EH (cell line): ENCODE results near the gene CHD6.

Source experiments
- DNase-seq: peaks from one replicate; pipeline ENCODE4 v3.0.0-alpha.2; 2015; ENCODE audit warnings: low read depth

The CHD6 gene

DNA sequence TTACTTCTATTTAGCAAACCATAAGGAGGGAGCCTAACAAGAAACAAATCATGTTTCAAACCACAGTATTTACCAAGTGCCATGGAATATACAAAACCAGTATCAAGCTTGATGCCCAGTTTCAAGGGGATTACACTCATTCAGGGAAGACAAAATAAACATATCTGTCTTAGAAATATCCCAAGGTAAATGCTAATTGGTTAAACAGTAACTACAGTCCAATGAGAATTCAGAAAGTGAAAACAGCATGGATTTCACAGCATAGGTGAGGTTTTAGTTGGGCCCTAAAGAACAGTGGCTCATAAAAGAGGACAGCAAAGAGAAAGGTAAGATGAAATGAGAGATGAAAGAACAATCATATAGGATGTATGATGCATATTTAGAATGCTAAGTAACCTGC lies 110.3 kb downstream of the CHD6 start:
- DNase-seq, result no peak

DNA sequence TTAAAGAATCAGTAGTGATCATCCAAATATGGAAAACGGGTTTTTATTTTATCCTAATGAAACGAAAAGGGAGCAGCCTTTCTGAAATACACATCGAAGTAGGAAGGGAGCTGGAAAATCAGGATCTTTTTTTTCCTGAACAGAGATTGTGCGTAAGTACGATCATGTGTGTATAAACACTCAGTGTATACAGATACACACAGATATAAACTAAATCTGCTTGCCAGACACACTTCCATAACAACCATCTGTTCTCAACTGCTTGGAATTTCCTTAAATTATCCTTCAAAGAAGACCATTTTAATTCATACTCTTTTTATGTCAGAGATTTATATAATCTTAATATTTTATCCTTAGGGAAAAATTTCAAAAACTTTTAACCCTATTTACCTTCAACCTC lies 110.7 kb downstream of the CHD6 start:
- DNase-seq, result no peak

DNA sequence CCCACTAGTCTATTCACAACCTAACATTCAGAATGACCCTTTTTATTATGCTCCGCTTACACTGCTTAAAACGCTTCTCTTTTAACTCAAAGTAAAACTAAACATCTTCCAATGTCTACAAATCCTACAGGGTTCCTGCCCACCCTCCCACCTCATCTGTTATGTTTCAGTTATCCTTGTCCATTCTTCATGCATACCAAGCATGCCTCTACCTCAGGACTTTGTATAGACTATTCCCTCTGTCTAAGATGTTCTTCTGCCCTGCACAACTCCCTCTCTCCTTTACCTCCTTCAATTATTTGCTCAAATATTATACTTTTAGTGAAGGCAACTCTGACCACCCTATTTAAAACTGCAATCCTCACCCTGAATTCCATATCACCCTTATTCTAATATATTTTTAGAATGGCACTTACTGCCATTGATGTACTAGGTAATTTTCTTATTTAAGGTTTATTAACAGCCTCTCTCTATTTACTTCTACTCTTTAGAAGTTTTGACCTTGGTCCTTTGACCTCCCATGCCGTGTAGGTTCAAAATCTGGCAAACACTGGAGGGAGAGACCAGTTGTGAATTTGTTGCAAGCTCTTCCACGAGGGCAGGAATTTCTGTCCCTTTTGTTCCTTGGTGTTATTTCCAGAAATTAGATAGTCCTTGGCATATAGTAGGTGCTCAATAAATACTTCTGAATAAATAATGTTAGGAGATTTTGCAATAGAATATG lies 111.8 kb downstream of the CHD6 start:
- no peak for DNase-seq

DNA sequence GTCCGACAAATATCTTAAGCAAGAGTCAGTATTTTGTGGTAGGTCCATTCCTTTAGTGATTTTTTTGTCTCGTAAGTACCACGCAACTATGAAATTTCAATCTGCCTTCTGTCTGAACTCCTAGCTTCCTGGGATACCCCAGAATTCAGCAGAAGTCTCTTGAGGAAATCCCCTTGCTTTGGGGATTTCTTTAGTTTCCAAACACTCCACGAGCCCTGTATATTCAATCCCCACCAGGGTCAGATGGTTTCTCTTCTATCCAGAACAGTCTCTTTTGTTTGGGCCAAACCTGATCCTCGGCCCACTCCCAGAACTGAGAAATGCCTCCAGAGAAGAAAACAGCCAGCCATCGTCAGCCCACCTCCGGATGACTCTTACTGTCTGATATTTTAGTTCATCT lies 113.0 kb downstream of the CHD6 start:
- no peak for DNase-seq

DNA sequence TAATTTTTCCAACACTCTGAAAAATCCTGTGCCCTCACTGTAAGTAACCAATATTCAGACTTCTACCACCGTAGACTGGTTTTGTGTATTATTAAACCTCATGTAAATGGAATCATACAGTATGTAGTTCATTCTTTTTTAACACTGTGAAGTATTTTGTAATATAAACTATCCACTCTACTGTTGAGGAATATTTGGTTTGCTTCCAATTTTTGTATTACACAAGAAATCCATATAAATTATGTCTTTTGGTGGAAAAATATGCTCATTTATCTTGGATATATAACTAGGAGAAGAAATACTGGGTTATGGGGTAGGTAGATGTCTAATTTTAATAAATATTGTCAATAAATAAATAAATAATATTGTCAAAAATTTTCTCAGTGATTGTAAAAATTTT lies 116.8 kb downstream of the CHD6 start:
- DNase-seq, result no peak

DNA sequence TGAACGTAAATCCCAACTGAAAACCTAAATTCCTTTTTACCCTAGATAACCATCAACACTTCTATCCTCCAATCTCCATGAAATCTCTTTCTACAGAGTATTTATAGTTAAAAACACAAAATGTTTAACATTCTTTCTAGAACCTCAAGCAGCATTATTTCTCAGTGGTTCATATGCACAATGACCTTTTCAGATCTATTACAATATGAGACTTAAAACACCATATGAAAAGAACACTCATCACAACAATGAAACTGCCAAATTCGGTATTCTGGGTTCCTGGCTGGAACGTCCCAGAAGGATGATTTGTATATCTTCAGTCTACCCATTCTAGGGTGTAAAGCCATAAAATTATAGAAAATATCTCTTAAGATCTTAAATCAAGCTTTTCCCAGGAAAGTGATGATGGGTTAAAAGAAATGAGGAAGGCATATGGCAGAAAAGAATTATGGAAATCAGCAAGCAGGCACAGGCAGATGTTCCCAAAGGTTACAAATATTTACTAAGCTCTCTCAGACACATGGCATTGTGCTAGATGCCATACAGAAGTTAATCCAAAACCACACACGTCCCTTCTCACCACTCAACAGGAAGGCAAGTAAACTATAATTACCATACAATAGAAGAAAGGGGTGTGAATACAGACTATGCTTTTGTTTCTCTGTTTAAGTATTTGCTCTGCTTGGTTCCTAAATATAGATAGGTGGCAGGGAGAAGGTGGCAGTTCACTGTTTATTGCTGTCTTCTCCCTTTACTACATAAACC lies 118.0 kb downstream of the CHD6 start:
- DNase-seq, result peak; percentile 88

DNA sequence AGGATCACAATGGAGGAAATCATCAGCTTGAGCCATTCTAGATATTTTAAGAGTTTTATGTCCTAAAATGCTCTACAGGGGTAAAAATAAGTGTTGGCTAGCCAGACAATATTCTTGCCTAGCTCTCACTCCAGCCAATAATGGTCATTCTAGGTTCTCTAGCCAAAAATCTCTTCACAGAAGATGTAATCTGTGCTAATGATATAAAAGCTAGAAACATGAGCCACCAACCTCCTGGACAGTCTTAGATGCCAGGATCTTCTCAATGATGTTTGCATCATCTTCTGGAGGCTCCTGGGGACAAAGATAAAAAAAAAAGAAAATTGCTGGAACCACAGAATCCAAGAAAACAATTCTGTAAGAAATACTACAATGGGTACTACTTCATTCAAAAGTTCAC lies 119.1 kb downstream of the CHD6 start:
- DNase-seq, result peak; percentile 82

DNA sequence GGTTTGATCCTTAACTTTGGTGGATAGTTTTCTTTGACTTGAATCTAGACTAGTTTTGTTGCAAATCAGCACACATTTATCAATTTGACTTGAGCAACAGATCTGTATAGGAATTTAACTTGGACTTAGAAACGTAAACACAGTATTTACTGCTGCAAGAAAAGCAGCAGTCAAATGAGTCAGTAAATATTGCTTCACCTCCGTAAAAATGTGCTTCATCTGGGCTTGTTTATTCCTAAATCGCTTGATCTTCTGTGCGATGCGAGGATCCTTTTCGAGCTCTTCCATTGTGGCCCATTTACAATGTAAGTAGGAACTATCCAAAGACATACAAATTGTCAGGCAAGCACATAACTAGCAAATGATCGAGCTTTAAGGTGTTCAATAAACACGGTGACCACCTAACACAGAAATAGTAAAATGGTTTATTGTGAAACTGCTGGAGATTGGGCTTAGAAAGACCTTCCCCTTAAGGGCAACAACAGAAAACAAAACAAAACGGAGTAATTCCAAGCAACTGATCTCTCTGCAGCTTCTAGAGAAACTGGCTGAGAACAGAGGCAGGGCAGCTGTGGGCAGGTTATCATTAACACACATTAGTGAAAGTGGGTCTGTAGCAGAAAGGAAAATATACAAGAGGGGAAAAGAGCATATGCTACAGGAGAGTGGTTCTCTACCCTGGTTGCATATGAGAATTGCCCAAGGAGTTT lies 120.8 kb downstream of the CHD6 start:
- DNase-seq, result peak; percentile 60

DNA sequence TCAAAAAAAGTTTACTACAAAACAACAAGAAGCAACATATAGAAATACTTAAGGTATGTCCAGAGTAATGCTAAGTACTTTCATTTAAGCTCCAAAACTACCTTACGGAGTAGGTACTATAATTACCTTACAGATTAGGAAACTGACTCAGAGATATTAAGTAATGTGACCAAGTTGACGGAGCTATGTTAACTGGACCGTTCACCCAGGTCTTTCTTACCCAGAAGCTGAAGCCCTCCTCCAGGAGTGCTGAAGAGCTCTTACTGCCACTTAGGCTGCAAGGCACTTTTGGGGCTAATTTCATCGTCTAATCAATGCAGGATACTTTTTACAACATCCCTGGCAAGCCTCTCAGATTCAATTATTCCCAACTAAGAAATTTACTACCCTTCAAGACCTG lies 123.7 kb downstream of the CHD6 start:
- no peak for DNase-seq

DNA sequence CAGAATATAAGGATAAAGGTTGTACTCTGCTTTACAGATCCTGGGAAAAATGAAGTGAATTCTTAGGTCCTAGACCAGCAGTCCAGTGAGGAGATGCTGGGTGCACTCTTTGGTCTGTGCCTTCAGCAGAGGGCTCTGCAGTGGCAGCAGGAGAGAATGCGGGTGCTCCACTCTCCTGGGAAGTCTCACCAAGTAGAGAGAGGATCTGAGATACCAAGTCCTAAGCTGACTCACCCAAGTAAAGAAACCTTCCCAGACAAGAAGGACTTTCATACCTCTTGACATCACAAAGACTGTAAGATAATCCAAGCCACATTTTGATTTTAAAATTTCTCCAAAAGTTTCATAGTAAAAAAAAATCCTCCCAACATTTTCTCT lies 134.6 kb downstream of the CHD6 start:
- DNase-seq, result peak; percentile 80

DNA sequence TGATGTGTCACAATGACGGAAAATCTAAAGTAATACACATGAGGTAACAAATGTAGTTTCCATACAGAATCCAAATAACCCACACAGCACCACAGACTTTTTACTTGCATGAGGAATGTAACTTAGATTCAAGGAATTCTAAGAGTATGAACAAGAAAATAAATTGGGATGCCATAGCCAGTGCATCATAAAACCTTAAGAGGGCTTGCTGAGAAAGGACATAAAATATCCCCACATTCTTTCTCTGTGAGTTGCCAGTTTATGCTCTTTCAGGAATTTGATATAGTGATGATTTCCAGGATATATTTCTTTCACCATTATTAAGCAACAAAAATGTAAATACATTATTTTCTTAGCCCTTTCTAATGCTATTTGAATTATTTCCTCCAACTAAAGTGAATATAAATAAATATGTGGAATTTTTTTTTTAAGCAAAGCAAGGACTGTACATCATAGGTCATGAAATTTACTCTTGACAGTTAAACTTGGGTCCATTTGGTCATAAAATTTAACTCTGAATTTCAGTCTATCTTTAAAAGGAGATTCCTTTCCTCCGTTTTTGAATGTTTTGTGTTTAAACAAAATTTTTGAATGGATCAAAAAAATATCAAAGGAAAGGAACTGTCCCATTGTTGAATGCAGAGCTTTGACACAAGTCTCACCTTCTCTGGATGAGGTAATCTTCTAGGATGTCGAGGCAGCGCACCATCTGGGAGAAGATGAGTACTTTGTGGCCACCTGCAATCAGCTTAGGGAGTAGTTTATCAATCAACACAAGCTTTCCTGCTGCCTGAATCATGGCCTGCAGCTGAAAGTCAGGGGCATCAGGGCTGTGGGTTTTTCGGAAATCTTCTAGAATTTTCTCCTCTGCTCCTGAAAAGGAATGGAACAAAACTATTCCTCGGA lies 135.3 kb downstream of the CHD6 start:
- peak; percentile 97 for DNase-seq

DNA sequence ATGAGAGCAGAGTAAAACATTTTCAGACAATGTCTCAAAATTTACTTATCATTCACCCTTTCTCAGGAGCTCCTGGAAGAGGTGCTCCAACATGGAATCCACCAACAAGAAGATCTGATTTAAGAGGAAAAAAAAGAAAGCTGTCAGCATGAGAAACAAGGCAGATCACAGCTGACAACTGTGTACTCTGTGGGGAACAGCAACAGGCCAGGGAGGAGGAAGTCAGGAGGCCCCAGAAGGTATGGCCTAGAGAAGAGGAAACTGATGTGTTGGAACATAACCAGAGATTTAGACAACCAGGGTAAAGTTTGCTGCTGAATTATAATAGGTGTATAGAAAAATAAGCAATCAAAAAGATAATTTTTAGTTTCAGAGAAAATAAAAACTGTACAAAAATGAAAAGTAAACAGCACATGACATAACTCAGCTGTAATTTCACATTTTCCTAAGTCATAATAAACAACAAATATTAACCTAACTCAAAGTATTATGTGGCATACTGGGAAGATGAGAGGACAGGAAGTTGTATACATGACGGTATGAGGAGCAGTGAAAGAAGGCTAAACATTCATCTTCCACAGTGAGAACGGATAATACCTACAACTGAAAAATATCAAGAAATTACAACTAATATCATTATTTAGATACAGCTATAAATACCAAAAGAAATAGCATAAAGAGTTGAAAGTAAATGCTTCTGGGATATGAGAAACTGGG lies 138.0 kb downstream of the CHD6 start:
- peak; percentile 21 for DNase-seq

DNA sequence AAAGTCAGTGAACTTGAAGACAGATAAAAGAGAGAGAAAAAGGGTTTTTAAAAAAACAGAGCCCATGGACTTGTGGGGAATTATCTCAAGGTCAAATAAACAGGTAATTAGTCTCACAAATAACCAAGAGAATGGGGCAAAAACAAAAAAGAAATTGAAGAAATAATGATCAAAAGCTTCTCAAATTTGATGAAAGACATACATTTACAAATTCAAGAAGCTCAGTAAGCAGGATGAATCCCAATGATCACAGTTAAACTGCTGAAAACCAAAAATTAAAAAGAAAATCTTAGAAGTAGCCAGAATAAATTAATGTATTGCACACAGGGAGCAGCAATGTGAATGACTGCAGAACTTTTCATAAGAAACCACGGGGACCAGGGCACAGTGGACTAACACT lies 139.1 kb downstream of the CHD6 start:
- DNase-seq, result no peak

DNA sequence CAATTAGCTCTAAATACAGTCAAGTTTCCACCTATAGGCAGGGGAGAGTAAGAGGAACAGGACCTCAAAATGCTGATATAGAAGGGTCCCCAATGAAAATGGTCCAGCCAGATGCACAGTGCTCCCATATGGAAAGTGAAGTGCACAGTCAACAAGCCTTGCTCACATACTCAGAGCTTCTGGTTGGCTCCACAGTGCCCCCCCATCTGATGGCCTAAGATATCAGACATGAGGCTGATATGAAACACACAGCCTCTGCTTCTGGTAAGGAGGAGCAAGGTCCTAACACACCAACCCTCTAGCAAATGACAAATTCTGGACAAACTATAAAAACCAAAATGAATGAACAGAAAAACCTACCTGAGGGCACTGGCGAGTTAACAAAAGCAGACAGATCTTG lies 140.2 kb downstream of the CHD6 start:
- DNase-seq, result no peak

DNA sequence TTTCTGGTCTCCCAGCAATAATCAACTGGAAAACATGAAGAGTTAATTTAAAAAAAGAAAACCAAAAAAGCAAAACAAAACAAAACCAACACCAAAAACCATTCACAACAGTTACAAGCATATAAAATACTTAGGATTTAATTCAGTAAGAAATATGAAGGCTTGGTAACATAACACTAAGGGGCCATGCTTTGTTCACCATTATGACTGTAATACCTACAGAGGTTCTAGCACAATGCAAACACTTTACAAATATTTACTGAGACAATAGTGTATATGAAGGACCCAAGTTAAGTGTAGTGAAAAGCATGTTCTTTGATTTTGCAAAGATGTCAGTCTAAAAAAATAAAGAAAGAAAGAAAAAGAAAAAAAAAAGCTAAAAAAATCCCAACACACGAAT lies 141.7 kb downstream of the CHD6 start:
- no peak for DNase-seq

DNA sequence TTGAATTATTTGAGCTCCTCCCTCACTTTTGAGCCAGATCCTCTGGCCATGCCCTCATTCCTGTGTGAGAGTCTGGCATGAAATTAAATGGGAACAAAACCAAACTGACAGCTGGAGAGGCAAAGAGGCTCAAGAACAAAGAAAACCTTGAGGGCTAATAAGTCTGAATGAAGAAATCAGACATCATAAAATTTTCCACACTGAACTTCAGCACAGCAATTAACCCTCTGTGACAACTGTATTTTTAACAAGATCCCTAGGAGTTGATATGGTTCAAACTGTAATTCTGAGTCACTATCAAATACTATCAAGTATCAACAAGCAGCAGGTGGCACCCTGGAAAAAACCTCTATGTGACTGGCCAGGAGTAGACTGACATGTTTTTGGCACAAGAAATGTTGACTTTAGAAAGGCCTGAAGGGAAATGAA lies 142.2 kb downstream of the CHD6 start:
- DNase-seq, result peak; percentile 85

DNA sequence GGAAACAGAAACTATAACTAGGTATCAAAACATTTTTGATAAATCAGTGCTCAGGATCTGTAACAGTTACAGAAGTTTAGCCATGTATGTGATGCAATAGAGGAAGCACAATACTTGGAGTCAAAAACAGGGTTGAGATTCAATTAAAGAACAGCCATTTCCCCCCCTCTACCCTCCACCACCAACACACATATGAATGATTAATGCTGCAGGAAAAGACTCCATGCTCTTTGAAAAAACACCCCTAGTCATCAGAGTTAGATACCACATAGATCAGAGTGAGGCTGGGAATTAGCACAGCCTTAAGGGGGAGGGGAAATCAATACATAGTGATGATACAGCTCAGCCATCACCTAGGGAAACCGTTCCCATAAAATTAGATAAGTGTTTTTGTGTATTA lies 142.7 kb downstream of the CHD6 start:
- DNase-seq, result peak; percentile 28

DNA sequence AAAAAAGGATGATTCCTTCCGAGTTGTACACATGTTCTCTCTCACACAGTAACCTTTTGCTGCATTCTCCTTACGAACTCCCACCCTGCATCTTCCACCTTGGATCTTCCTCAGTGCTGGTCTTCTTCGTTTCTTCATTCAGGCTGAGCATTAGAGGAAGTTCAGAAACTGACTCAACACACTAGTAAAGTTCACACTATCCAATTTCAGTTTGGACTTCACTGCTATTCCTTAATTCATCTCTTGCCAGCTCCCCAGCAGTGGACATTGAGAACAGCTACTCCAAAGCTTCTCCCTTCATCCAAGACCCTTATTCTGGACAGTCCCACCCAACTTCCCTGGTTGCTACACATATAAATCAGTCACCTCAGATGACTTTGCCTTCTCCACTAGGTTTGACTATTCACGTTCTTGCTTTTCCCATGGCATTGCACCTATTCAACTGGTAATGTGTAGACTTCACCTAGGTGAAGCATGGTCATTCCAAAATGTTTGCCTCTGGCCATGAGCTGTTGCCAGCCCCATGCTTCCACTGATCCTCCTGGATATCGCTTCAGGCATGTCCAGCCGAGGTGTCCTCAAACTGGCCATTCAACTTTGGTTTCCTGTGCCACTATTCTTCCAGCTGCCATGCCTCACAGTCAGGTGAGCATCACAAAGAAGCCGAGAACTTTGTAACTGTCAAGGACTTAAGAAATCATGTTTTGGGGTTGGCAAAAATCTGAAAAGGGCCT lies 147.6 kb downstream of the CHD6 start:
- no peak for DNase-seq

DNA sequence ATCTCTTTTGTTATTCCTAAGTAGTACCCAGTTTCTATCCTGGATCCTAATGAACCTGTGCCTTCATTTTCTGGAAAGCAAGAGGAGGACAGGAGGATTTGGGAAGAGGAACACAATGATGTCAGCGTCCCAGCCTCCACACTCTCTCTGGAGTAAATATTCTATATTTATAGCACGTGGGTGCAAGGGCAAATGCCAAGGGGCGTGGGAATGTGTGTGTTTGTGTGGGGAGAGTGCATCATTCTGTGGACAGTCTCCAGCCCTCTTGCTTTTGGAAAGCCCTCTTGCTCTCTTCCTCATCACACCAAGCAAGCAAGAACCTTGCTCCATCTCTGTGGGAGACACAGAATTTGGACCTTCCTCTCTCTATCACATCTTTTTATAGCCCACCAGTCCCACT lies 148.3 kb downstream of the CHD6 start:
- DNase-seq, result peak; percentile 32

DNA sequence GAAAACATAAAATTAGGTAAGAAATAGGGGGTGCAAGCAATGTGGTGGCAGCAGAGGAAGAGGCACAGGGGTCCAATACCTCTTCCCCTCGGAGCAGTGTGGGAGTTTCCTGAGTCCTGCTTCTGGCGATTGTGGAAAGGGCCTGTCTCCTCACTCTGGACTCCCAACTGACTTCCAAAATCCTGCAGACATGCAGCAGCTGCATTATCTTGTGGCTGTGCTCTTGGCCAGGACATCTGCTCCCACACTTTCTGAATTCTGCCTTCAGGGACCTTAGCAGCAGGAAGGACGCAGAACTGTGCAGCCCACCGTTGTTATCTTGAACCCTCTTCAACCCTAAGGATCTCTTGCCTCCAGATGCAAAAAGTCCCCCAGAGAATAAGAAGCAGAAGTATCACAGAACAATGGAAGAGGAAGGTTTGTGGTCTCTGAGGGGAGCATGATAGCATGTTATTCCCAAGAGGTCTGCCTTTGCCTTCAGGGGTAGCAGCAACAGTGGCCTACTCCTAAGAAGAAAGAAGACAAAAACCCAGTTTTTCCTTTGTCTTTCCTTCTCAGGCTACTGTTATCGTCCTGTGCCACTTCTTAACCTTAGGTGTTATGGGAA lies 149.1 kb downstream of the CHD6 start:
- DNase-seq, result no peak
